SHP77 treated with DMSO at 0.1 percent for 48 hours (cell line): Measurements from ENCODE around the gene STX8.

ENCODE experiments used
- DNase-seq: peaks from one replicate; lab custom pipeline; 2025; lab: John Stamatoyannopoulos, UW

Gene STX8

DNA sequence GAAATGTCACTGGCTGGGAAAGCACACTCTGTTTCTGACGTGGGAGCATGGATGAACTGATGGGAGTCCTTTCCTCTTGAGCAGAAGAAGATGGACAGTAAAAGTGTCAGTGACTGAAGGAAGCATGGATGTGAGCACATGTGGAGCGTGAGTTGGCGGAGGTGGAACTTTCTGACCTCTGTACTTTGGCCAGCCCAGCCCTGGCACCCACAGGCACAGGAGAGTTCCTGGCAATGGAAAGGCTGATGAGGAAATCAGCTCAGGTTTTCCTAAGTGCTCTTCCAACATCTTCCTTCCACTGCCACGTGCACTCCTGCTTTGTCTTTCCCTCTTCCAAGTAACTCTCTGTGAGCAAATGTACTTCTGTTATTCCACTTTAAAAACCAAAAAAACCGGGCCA, 277.5 kb downstream of the STX8 start:
- no peak for DNase-seq

DNA sequence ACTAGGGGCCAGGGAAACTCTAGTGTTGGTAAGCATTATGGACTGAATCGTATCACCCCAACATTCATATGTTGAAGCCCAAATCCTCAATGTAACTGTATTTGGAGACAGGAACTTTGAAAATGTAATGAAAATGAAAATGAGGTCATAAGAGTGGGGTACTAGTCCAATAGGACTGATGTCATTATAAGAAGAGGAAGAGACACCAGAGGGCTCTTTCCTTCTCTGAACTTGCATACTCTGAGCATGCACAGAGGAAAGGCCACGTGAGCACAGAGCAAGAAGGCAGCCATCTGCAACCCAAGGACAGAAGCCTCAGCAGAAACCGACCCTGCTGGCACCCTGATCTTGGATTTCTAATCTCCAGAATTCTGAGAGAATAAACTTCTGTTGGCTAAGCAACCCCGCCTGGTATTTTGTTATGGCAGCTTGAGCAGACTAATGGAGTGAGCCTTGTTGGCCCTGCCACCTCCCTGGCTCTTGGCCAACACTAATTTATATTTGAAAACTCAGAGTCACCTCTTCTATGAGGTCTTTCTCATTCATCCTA, 280.9 kb downstream of the STX8 start:
- no peak for DNase-seq

DNA sequence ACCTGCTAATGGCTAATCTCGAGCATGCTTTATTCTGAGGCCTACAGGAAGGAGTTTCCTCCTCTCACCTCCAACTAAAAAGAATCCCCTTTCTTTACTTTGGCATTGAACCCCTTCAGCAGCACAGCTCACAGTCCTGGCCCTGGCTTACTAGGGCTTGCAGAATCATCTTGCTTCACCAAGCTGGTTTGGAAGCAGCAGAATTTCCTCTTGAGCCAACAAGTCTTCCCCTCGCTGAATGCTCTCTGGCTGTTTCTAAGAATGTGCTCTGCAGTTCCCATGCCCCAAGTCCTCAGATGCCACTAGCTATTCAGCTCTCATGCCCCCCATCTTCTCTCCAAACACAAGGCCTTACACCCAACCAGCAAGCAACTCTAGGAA, 283.1 kb downstream of the STX8 start:
- DNase-seq, result no peak

DNA sequence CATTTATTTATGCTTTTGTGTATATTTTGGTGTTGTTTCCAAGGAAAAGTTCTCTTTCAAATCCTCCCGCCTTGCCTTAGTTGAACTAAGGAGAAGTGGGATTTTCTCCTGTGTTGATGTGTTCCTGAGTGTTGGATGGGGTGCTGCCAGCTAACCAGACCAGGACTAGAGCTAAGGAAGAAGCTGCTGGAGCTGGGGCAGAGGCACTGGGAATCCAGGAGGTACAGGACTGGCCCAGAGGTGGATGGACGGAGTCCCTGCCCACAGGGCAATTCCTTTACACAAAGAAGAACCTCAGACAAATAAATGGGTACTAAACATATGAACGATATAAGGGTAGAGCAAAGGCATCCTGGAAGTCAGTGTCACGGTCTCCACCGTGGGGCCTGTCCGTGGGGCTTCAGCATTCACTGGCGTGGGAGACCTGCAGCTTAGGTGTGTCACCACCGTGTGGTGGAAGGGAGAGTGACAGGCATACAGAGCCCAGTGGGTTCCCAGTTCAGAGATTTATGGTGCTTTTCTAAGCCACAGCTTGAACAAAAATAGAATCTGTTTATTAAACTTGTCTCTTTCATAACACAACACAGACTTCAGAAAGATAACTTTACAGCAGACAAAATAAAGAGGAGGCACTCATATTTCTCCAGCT, 283.6 kb downstream of the STX8 start:
- no peak for DNase-seq

DNA sequence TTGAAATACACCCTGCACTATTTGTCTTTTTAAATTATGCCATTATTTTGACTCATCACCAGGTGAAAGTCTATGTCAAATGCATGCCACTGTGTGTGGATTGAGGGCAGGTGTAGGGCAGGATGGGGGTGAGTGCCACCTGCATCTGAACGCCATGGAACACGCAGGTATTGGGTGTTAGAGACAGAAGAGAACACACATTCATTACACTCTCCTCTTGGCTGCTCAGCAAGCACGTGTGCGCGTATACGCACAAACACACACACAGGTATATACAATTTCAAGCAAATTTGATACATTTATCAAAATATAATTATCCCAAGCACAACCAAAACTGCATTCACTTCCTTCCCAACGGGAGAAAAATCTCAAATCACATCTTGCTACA, 285.4 kb downstream of the STX8 start:
- DNase-seq, result no peak

DNA sequence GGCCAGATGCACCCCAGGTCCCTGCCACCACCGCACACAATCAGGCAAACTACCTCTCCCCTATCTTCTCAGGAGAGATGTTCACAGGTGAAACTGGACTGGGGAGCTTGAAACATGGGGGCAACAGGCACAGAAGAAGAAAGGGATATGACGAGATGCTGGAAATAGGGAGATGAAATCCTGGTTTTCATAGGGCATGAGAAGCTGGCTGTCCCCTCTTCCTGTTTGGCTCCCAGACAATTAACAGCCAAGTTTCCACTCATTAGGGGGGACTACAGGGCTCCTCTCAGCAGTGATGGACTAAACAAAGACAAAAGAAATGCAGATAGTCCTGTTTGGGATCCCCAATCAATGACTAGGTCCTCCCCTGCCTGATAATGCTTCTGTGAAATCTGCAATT, 288.3 kb downstream of the STX8 start:
- no peak for DNase-seq

DNA sequence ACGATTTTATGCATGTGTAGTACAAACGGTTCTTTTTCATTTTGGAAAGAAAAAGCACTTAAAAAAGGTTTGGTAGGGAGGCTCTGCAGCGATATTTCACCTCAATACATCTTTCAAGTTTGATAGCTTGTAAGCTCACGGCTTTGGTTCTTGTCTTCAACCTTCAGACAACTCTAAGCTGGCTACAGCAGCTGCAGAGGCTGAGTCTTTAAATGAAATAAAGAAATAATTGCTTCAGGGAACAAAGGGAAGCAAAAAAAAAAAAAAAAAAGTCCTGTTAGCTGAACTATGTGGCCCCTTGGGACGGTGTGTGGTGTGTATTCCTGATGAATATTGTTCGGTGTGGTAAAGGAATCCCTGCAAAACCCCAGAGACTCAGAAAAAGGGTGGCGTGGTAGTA, 289.2 kb downstream of the STX8 start:
- no peak for DNase-seq

DNA sequence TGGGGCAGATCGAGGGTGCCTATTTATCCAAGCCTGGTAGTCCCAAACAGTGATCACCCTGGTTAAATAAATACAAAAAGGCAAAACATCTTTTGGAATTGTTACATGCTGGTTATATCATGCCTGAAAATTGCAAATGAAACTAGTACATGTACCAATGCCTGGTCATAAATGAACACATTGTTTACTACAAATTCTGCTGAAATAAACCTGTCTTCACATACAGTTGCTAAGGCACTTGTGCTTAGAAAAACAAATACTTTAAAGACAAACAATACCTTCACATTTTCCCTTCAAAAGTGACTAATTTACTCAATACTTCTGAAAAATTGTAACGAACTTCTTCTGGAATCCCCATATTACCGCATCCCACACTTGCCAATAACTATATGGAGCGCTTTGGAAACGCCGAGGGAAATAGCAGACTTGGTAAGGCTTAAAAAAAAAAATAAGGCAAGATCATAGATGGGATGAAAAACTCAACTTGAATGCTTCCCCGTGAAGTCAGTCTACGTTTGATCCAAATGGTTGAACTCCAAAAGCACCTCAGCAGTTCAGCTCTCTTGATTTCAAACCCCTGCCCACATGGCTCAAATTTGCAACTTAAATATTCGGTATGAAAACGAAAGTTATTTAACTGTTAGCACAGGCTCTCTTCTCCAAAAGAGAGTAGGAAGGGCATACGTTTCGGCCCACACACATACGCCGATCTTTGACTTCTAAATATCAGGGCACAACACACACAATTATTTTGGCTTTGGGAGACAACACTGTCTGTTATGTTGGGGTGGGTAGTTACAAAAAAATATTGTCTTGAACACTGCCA, 289.8 kb downstream of the STX8 start:
- DNase-seq, result no peak

DNA sequence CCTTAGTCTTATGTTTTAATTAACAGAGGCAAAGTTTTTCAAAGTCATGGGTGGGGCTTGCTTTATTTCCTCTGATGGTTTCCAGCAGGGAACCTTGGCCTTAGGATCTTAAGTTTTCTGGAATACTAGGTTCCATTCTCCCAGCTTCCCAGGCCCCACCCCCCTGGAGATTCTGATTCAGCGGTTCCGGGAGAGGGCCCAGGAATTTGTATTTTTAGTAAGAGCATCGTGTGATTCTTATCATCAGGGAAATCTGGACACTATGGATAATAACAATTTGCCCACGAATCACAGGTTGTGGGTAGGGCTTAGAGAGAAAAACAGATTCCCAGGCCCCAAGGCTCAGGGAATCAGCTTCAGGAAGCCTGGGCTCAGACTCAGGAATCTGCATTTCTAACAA, 290.7 kb downstream of the STX8 start:
- DNase-seq, result no peak

DNA sequence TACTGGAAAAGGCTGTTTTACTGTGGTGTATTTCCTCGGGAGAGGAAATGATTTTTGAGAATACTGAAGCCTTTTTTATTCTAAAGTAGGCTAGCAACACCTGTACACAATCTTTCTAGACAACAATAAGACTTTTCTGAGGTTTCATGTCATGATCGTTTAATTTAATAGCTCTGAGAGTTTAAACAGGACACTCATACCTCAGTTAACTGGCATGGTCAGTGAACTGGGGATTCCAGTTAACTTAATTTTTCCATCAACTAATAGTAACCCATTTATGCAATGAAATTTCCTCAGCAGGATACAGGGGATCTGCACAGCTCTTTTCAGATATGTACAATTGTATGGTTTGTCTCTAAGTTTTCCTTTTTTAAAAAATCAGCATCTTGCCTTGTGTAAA, 291.7 kb downstream of the STX8 start:
- no peak for DNase-seq

DNA sequence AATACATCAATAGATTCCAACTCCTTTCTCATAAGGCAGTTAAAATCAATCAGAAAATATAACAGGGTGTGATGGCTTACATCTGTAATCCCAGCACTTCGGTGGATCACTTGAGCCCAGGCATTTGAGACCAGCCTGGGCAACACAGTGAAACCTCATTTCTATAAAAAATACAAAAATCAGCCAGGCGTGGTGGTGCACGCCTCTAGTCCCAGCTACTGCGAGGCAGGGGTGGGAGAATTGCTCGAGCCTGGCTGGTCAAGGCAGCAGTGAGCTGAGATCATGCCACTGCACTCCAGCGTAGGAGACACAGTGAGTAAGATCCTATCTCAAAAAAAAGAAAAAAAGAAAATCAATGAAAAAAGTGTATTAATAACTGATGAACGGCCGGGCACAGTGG, 295.7 kb downstream of the STX8 start:
- no peak for DNase-seq

DNA sequence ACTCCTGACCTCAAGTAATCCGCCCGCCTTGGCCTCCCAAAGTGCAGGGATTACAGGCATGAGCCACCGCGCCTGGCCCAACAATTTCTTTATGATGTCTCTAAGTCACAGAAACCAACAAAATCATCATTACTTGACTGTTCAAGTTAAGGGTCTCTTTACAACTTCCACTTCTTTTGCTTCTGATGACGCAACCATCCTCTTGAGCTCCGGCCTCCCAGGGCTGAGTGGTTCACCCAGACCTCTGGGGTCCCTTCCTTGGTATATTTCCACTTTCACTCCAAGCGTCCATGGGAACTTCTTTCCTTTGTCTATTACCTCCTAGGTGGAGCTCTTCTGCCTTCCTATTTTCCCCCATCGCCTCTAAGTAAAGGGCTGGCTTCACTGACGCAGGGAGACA, 300.6 kb downstream of the STX8 start:
- no peak for DNase-seq

DNA sequence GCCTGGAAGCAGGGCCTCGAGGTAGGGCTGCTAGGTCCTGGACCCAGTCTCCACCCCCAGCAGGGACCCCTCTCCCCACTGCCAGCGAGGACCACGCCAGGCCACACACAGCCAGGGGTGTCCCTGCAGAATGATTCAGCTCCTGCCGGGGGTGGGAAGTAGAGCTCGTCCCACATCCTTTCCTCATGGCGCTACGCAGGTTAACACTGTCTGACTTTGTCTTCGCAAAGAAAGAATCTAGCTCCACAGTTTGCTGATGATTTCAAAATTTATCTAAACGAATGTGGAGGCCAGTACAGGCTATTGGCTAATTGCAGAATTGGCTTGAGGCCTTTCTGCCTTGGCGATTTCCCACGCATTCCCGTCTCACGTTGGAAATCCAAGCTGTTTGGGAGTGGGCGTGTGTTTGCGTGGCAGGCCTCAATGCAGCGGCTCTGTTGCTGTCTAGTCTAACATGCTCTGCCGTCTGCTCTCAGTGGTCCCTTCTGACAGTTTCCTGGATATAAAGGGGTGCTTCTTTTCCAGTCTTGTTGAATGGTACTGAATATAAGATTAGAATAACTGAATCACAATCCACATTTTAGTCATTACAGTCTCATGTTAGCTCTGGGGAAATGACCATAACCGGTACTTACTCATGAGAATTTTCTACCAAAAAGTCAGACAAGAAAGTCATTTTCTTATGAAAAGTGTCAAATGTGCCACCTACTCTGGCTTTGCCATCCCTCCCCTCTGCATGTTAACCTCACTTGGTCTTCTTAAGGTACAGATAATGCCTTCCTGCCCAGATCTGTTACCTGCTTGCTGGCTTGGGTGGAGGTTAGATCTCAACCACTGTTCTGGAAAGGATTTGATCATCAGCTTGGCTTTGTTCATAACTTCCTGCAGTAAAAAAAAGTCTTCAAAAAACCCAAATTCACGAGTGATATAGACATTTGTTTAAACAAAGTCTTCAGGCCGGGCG, 301.9 kb downstream of the STX8 start:
- no peak for DNase-seq

DNA sequence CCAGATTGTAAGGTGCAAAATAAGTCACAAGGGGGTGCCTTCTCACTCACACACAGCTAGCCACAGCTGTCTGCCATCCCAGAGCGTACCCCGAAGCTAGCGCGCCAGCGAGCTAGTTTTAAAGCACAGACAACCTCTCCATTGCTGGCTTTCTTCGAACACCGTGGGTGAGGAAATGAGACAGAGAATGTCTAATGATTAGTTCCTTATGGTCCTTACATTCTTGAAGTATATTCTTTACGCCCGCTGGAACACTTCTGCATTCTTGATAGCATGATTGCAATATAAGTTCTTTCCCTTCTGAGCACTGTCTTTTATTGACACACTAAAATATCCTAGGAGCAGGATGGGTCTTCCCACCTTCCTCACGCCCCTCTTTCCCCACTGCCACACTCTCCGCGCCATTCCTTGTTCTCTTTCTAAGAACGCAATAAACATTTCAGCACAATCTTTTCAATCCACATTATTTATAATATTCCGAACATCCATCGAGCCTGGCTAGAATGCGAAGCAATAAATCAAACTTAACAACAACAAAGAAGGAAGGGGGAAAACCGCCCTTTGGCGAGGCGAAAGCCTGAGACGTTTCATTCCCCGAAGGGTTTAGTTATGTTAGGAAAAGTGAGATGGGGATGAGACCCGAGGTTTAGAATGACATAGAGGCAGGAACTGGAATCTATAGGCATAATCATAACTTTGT, 303.0 kb downstream of the STX8 start:
- no peak for DNase-seq

DNA sequence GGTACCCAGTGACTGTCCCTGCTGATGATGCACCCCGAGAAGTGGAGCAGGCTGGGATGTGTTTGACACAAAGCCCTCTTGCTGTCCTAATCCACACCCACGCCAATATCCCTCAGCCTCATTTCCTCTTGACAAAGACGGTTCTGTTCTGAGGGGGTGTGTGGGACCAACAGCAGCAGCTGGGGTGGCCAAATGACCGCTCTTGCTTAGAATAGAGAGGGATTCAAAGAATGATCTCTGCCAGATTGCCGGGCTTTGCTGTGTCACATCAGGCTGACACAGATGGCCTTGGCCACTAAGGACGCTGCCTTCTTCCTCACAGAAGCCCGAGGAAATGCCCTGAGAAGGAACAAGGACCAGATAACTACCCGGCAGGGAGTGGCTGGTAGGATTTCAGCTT, 303.6 kb downstream of the STX8 start:
- no peak for DNase-seq

DNA sequence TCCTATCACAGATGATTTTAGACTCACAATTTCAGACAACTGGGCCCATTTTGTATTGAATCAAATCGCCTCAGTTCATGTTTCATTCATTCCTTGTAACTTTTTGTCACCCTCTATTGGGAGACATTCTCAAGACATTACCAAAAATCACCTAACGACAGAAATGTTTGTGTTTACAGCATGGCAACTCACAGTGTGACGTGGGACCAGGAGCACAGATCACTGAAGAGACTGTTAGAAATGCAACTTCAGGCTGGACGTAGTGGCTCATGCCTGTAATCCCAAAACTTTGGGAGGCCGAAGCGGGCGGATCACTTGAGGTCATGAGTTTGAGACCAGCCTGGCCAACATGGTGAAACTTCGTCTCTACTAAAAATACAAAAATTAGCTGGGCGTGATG, 304.7 kb downstream of the STX8 start:
- no peak for DNase-seq

DNA sequence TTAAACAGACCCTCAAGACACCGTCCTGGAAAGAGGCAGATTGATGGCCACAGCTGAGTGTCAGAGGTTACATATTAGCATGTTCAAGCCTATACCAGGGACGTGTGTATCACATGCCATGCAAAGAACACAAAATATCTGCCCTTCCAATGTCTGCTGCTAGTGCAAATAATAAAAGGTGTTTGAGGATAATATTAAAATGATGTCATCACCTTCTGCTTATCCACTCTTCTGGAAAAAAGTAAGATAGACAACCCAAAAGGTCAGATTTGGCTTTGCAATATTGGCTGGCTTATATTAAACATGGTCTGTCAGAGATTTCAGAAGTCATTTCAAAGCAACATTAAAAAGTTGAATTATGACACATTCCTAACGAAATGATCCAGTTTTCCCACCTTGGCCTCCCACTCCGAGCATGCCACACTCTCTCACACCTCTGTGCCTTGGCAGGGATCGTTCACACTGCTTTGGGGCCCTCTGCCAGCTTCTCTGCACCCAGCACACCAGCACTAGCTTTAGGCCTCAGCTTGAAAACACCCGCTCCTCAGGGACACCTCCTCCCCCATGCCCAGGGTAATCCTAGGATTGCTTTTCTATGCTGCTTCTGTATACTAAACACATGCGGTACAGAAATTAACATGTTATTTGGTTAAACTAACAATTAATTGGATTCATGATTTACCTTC, 306.1 kb downstream of the STX8 start:
- no peak for DNase-seq

DNA sequence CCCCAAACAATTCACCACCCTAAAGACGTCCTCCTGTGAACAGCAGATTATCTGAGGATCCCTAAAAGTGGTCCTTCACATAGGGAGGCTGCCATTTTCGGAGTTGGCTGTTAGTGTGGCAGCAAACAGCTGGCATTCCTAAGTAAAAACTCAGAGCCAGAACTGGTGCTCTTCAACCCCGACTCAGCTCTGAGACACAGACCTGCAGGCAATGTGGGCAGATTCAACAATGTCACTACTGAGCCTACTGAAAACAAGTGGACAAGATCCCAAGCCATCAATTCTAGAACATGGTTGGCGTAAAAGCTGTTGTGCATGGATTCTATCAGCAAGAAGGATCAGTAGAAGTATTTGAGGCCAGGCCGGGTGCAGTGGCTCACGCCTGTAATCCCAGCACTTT, 307.1 kb downstream of the STX8 start:
- DNase-seq, result no peak

DNA sequence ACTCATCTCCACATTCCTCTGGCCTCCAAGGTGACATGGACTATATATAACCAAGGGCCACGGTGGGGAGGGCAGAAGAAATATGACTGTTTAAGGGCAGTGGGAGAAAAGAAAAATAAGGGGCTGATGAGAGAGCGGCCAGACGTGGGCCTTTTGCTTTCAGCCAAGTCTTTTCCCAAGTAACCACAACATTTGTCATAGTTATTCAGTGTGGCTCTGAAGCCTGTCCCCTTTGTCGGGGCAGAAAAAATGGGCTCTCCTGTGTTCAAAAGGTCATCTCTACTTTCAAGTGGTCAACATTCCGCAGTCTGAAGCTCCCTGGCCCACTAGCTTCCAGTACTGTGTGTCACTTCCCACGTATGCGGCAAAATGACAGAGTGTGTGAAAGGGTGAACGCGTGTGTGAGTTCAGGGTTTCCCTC, 308.9 kb downstream of the STX8 start:
- no peak for DNase-seq

DNA sequence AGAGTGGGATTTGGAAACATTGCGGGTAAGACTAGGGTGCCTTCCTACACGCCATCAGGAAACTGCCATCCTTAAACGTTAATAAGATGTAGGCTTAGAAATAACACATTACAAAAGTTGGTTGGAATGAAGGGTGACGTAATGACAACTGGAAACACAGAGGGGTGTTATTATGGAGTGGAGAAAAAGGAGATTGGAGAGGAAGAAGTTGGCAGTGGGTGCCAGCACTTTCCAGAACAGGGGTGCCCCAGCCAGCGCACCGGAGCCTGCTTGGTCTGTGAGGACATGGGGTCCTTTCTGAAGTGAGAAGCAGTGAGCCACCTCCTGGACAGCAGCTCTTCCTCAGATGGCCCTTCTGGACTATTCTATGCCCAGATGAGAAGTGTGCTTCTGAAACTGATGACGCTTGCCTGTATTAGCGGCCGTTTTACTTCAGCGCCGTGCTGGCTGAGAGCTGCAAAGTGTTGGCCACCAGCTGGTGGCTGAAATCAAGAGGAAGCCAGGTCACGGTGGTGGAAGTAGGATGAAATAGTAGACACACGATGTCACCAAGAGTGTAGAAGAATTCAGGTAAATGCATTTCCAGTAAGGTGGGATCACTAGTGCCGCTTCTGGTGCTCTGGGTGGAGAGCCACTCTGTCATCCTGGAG, 309.5 kb downstream of the STX8 start:
- no peak for DNase-seq
